Common myeloid progenitor, CD34-positive (primary cell): ENCODE measurements around the gene MGAT2.
"Not testable (repeated sequence)": the region's sequence is repeated elsewhere in the genome, so short reads cannot be mapped to it uniquely, and the experiment has no call there.

Experiments
- CTCF ChIA-PET: fragments of 350-600 bp; sonication (Branson Sonifier 250); formaldehyde crosslinking; loops from one replicate; lab custom pipeline; 2021; ENCODE audit warnings: antibody characterized with exemption; lab: Charles Lee
- POLR2A ChIA-PET: fragments of 350-600 bp; sonication (Branson Sonifier 250); formaldehyde crosslinking; loops from one replicate; lab custom pipeline; 2021; ENCODE audit warnings: antibody characterized with exemption; lab: Charles Lee
- DNase-seq, 3 donors: peaks; one replicate each; pipeline versions ENCODE4 v3.0.0 to v3.0.0-alpha.2; 2013
- H3K27ac ChIP-seq, 2 experiments: 1 replicate in 1 of 2; 2 replicates in 1 of 2; pipeline ENCODE4 v1.7.0; 2013; ENCODE audit warnings: inconsistent platforms in 2 of 2, low read length in 2 of 2, mild to moderate bottlenecking in 2 of 2, low read depth in 1 of 2, moderate library complexity in 1 of 2; ENCODE audit not compliant: severe bottlenecking in 2 of 2, insufficient read depth in 1 of 2, poor library complexity in 1 of 2
- H3K27me3 ChIP-seq, 5 experiments: replicated peaks in 2 of 5; 1 replicate in 3 of 5; 2 replicates in 2 of 5; pipeline versions ENCODE4 v1.6.1 to v1.7.0; 2013; ENCODE audit warnings: low read length in 4 of 5, mild to moderate bottlenecking in 2 of 5, moderate library complexity in 2 of 5, inconsistent platforms in 1 of 5; ENCODE audit not compliant: insufficient read depth in 5 of 5, control insufficient read depth in 4 of 5
- H3K36me3 ChIP-seq, 4 experiments: 1 replicate in 2 of 4; 2 replicates in 2 of 4; pipeline versions ENCODE4 v1.6.1 to v1.7.0; 2013; ENCODE audit warnings: low read length in 3 of 4, control low read depth in 1 of 4, mild to moderate bottlenecking in 1 of 4; ENCODE audit not compliant: control insufficient read depth in 4 of 4, insufficient read depth in 4 of 4
- H3K4me1 ChIP-seq, 4 experiments: 1 replicate in 3 of 4; 2 replicates in 1 of 4; pipeline versions ENCODE4 v1.6.1 to v1.7.1; 2013; ENCODE audit warnings: low read length in 3 of 4, mild to moderate bottlenecking in 3 of 4, control low read depth in 1 of 4, inconsistent platforms in 1 of 4, moderate library complexity in 1 of 4; ENCODE audit not compliant: control insufficient read depth in 4 of 4, insufficient read depth in 4 of 4; ENCODE audit errors: control extremely low read depth in 1 of 4
- H3K4me3 ChIP-seq, 7 experiments: 1 replicate in 4 of 7; 2 replicates in 3 of 7; pipeline versions ENCODE4 v1.5.1 to v1.7.0; 2013; ENCODE audit warnings: mild to moderate bottlenecking in 7 of 7, low read length in 6 of 7, moderate library complexity in 6 of 7, inconsistent platforms in 2 of 7, low read depth in 2 of 7, control low read depth in 1 of 7; ENCODE audit not compliant: insufficient read depth in 4 of 7, control insufficient read depth in 1 of 7; ENCODE audit errors: extremely low read depth in 1 of 7
- H3K9me3 ChIP-seq, 5 experiments: 1 replicate in 4 of 5; 2 replicates in 1 of 5; pipeline versions ENCODE4 v1.6.1 to v1.7.1; 2013; ENCODE audit warnings: low read length in 4 of 5, mild to moderate bottlenecking in 2 of 5, inconsistent platforms in 1 of 5, low read depth in 1 of 5, moderate library complexity in 1 of 5; ENCODE audit not compliant: control insufficient read depth in 4 of 5, insufficient read depth in 2 of 5; ENCODE audit errors: control extremely low read depth in 1 of 5
- WGBS: methylation state at CpG from one replicate; pipeline ENCODE4 v1.1.5; 2013; ENCODE audit not compliant: insufficient coverage; 5-methylcytosine and 5-hydroxymethylcytosine counted together

The MGAT2 gene

DNA sequence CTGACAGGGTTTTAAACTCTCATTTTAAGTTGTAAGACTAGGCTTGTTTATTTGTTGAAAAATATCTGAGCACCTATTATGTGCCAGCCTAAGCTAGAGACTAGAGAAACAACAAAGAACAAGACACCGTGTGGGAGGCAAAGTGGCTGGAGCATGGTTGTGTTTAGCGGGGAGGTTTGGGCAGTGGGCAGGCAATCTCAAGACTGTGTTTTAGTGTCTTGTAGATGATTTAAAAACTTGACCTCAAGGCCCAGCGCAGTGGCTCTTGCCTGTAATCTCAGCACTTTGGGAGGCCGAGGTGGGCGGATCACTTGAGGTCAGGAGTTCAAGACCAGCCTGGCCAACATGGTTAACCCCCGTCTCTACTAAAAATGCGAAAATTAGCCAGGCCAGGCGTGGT lies 7.9 kb upstream of the MGAT2 start:
- Histone ChIP-seq H3K27me3 (no peaks in the 10 kb centered on the region), H3K36me3 (peaks cover 5 to 36% (median 12%) of the 10 kb centered on the region in 4 experiments), H3K9me3 (no peaks in the 10 kb centered on the region), H3K4me3 (no peak overlapping the region), H3K27ac (no peak overlapping the region), H3K4me1 (peaks cover 0 to under 1% (median 0%) of the 10 kb centered on the region in 4 experiments)
- DNase-seq = no peak
- ChIA-PET CTCF (interaction anchor here (0.7 to 1.9 kb wide), 2 partner anchors 19 to 26 kb away, joined by 3 to 5 read pairs; partner anchors contain the start of gene RPS29), POLR2A (no interaction called here)
- 99% methylated on average over 6 of the region's 8 CpGs for WGBS

DNA sequence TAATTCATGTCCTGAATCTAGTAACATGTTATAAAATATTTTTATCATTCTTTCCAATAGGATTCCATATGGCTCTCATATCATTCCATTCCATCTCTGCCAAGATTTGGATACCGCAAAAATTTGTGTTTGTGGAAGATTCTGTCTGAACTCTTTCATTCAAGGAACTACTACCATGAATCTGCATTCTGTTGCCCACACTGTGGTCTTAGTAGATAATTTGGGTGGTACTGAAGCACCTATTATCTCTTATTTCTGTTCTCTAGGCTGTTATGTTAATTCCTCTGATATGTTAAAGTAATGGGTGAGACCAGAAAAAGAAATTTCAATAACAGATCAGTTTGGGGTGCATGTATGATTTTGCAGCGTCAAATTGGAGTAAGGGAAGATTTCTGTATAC lies 6.4 kb upstream of the MGAT2 start:
- ChIA-PET CTCF (no interaction called here), POLR2A (no interaction called here)
- H3K4me3 ChIP-seq = no peak overlapping the region
- no peak overlapping the region for H3K27ac ChIP-seq
- peaks cover 0 to 15% (median 4%) of the 10 kb centered on the region in 4 experiments for H3K4me1 ChIP-seq
- DNase-seq = no peak
- peaks cover 5 to 43% (median 15%) of the 10 kb centered on the region in 4 experiments for H3K36me3 ChIP-seq
- WGBS = no CpG with 5 or more reads among the region's 2 CpGs
- no peaks in the 10 kb centered on the region for H3K27me3 ChIP-seq
- no peaks in the 10 kb centered on the region for H3K9me3 ChIP-seq

DNA sequence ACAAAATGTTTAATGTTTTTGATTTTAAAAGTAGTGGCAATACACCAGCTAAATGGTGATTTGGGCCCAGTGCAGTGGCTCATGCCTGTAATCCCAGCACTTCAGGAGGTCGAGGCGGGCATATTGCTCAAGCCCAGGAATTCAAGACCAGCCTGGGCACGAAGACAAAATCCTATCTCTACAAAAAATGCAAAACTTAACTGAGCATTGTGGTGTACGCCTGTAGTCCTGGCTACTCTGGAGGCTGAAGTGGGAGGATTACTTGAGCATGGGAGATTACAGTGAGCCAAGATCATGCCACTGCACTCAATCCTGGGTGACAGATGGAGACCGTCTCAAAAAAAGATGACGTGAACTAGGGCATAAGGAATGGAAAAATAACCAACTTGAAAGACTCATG lies 4.8 kb upstream of the MGAT2 start:
- WGBS = 86% methylated on average over 3 of the region's 6 CpGs

DNA sequence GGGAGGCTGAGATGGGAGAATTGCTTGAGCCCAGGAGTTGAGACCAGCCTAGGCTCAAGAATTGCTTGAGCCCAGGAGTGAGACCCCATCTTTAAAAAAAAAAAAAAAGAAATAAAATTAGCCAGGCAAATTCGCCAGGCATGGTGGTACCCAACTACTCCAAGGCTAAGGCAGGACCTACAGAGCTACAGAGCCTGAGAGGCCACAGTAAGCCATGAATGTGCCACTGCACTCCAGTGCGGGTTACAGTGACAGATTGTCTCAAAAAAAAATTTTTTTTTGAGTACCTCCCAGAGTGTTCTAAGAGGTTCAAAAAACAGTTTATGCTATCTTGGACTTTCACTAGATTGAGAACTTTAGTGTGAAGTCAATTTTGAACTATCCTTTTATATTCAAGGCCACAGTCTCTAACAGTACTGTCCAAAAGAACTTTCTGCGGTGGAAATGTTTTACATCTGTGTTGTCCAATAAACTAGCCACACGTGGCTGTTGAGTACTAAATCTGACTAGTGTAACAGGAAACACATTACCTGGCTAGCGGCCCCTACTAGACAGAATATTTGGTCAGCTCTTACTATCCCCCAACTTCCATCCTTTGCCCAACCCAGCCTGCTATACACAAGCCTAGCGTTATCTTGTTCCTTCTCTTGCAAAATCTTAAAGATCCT lies 2.6 kb upstream of the MGAT2 start:
- WGBS = 92% methylated on average over 4 of the region's 6 CpGs

More for the DNA sequence above, 4.8 kb upstream of the MGAT2 start:
- CTCF ChIA-PET = interaction anchor here (1.5 kb wide), 1 partner anchor 13 kb away, joined by 3 read pairs; no protein-coding TSS in a partner anchor
- Histone ChIP-seq H3K4me3 (no peak overlapping the region), H3K4me1 (peaks cover 3 to 20% (median 11%) of the 10 kb centered on the region in 4 experiments), H3K27ac (no peak overlapping the region), H3K9me3 (no peaks in the 10 kb centered on the region), H3K36me3 (peaks cover 5 to 36% (median 14%) of the 10 kb centered on the region in 4 experiments), H3K27me3 (no peaks in the 10 kb centered on the region)
- POLR2A ChIA-PET = no interaction called here
- no peak for DNase-seq

DNA sequence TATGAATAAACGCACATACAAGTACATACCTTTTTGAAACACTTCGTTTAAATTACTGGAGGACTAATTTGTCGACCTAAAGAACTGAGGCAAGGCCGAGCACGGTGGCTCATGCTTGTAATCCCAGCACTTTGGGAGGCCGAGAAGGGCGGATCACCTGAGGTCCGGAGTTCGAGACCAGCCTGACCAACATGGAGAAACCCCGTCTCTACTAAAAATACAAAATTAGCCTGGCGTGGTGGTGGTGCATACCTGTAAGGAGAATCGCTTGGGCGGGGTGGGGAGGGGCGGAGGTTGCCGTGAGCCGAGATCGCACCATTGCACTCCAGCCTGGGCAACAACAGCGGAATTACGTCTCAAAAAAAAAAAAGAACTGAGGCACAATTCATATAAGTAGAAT lies 1.3 kb upstream of the MGAT2 start:
- H3K9me3 ChIP-seq, H3K27me3 ChIP-seq, DNase-seq: not testable (repeated sequence)
- peaks cover 5 to 40% (median 15%) of the 10 kb centered on the region in 4 experiments for H3K36me3 ChIP-seq
- POLR2A ChIA-PET = interaction anchor here (2.5 to 3.0 kb wide), 3 partner anchors 17 to 33 kb away, joined by 7 to 25 read pairs (median 16); partner anchors contain the start of genes LRR1 and RPS29
- WGBS = 92% methylated on average over 17 of the region's 19 CpGs
- H3K27ac ChIP-seq = peak overlapping the region in 1 of 2 experiments; percentile 99
- peaks cover 17 to 48% (median 35%) of the 10 kb centered on the region in 4 experiments for H3K4me1 ChIP-seq
- peak overlapping the region in 6 of 7 experiments; percentile 90 to 99 (median 97) for H3K4me3 ChIP-seq
- CTCF ChIA-PET = interaction anchor here (1.1 to 4.5 kb wide), 4 partner anchors 9 to 33 kb away, joined by 3 to 28 read pairs (median 12); partner anchors contain the start of genes DNAAF2 and RPS29

More for the DNA sequence above, 2.6 kb upstream of the MGAT2 start:
- H3K4me1 ChIP-seq = peaks cover 14 to 35% (median 29%) of the 10 kb centered on the region in 4 experiments
- peaks cover 5 to 42% (median 13%) of the 10 kb centered on the region in 4 experiments for H3K36me3 ChIP-seq
- ChIA-PET CTCF (interaction anchor here (0.9 to 1.3 kb wide), 2 partner anchors 11 to 30 kb away, joined by 3 read pairs; no protein-coding TSS in a partner anchor), POLR2A (no interaction called here)
- no peak overlapping the region for H3K4me3 ChIP-seq
- H3K27me3 ChIP-seq = no peaks in the 10 kb centered on the region
- H3K27ac ChIP-seq = no peak overlapping the region
- H3K9me3 ChIP-seq = no peaks in the 10 kb centered on the region
- DNase-seq = no peak

DNA sequence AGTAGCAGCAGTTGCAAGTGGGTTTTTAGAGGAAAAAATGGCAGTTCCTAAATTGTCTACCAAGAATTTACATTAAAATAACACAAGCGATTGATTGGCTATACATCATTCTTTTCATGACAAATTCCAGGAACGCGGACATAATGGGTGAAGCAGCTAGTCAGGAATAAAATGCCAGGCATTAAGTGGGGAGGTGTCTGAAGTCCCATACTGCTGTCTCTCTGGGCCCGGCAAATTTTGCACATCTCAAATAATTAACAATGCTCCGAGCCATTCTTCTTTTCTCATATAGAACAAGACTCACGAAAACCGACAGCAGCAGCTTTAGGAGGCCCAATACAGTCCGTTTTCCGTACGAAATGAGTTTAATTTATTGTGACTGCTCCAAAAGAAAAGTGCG lies 869 bp upstream of the MGAT2 start:
- no peaks in the 10 kb centered on the region for H3K9me3 ChIP-seq
- CTCF ChIA-PET = interaction anchor here (1.1 to 4.5 kb wide), 10 partner anchors 10 to 195 kb away, joined by 3 to 28 read pairs (median 4); partner anchors contain the start of genes DNAAF2 and RPS29
- H3K4me3 ChIP-seq = peak overlapping the region; percentile 75 to 99 (median 95)
- POLR2A ChIA-PET = interaction anchor here (0.9 to 3.1 kb wide), 7 partner anchors 13 to 148 kb away, joined by 3 to 46 read pairs (median 11); partner anchors contain the start of genes KLHDC2, LRR1 and RPS29
- peaks cover 5 to 42% (median 15%) of the 10 kb centered on the region in 4 experiments for H3K36me3 ChIP-seq
- H3K27ac ChIP-seq = peak overlapping the region; percentile 96 to 99
- 0% methylated on average over 2 of the region's 11 CpGs for whole genome bisulfite sequencing
- no peaks in the 10 kb centered on the region for H3K27me3 ChIP-seq
- H3K4me1 ChIP-seq = peaks cover 17 to 48% (median 35%) of the 10 kb centered on the region in 4 experiments
- DNase-seq = no peak
